Measurements from ENCODE around the gene UNC13D. TPM values are rescaled to one million over a fixed set of nuclear protein-coding genes. Genes with fewer than 3 reads are reported as not detected.
"Not testable (repeated sequence)": the region's sequence is repeated elsewhere in the genome, so short reads cannot be mapped to it uniquely, and the experiment has no call there.

UNC13D gene
- total RNA-seq, 1 experiment from 2014 or later = 12.7 TPM

- ChIA-PET CTCF (no interaction called here), POLR2A (interaction anchor here (0.6 kb wide), 1 partner anchor 9 kb away, joined by 4 read pairs; no protein-coding TSS in a partner anchor)
- no peak overlapping the region for H3K4me3 ChIP-seq (ENCODE audit: low read depth in 2 of 2, low read length in 2 of 2)
- DNase-seq (ENCODE audit: low read depth, low spot score) (no peak), ATAC-seq (no peak)
- no TSS peak for BruUV-seq (replicated peaks)
- H3K27ac ChIP-seq (ENCODE audit: low read length) = peak overlapping the region; percentile 67; the same call in 1 of the 2 replicates
- H3K9me3 ChIP-seq (ENCODE audit: control insufficient read depth, insufficient read depth, low read depth, low read length) = no peaks in the 10 kb centered on the region
- intact Hi-C loops (cut with micrococcal nuclease; ENCODE audit: unreplicated experiment) = no loop called here
- TF ChIP-seq TCF7L2 (IDR thresholded peaks at IDR 0.05; ENCODE audit: low read depth, low read length) (no peak), POLR2AphosphoS5 (IDR thresholded peaks at IDR 0.05; ENCODE audit: low read depth, low read length) (no peak), CTCF (IDR thresholded peaks at IDR 0.05) (no peak), SIN3A (IDR thresholded peaks at IDR 0.05; ENCODE audit: borderline replicate concordance, insufficient read depth, low read depth, low read length) (no peak), REST (IDR thresholded peaks at IDR 0.05; ENCODE audit: insufficient read depth in 1 of 2, low read depth in 2 of 2, low read length in 1 of 2) (no peak)
- H3K4me1 ChIP-seq (ENCODE audit: control insufficient read depth, insufficient read depth, low read length) = peaks cover 19% of the 10 kb centered on the region
- no peaks in the 10 kb centered on the region for H3K36me3 ChIP-seq (ENCODE audit: control insufficient read depth, insufficient read depth, low read length)
- in situ Hi-C loops (cut with HindIII; ENCODE audit: low pct_unique_long_range_greater_than_20kb, low sequenced_read_pairs) = no loop called here
- H3K27me3 ChIP-seq (ENCODE audit: control insufficient read depth, insufficient read depth, low read length) = no peaks in the 10 kb centered on the region
Observed at GRCh38 chr17:75869282-75870141, 25.3 kb upstream of the UNC13D start.

GRCh38 chr17:75868730-75869281 lies 24.6 kb upstream of the UNC13D start:
- POLR2A ChIA-PET; DNase-seq (ENCODE audit: low read depth, low spot score); H3K4me3 ChIP-seq (ENCODE audit: low read depth in 2 of 2, low read length in 2 of 2); H3K9me3 ChIP-seq (ENCODE audit: control insufficient read depth, insufficient read depth, low read depth, low read length); H3K36me3 ChIP-seq (ENCODE audit: control insufficient read depth, insufficient read depth, low read length); H3K27ac ChIP-seq (ENCODE audit: low read length); intact Hi-C loops (cut with micrococcal nuclease; ENCODE audit: unreplicated experiment); ATAC-seq; H3K27me3 ChIP-seq (ENCODE audit: control insufficient read depth, insufficient read depth, low read length); BruUV-seq (replicated peaks); in situ Hi-C loops (cut with HindIII; ENCODE audit: low pct_unique_long_range_greater_than_20kb, low sequenced_read_pairs); CTCF ChIA-PET: not testable (repeated sequence)
- H3K4me1 ChIP-seq (ENCODE audit: control insufficient read depth, insufficient read depth, low read length) = peaks cover 19% of the 10 kb centered on the region

GRCh38 chr17:75865404-75866188 lies 21.4 kb upstream of the UNC13D start:
- H3K4me1 ChIP-seq (ENCODE audit: control insufficient read depth, insufficient read depth, low read length); BruUV-seq (replicated peaks); H3K27me3 ChIP-seq (ENCODE audit: control insufficient read depth, insufficient read depth, low read length); H3K36me3 ChIP-seq (ENCODE audit: control insufficient read depth, insufficient read depth, low read length); H3K4me3 ChIP-seq (ENCODE audit: low read depth in 2 of 2, low read length in 2 of 2); ATAC-seq; DNase-seq (ENCODE audit: low read depth, low spot score); in situ Hi-C loops (cut with HindIII; ENCODE audit: low pct_unique_long_range_greater_than_20kb, low sequenced_read_pairs); intact Hi-C loops (cut with micrococcal nuclease; ENCODE audit: unreplicated experiment); H3K27ac ChIP-seq (ENCODE audit: low read length); H3K9me3 ChIP-seq (ENCODE audit: control insufficient read depth, insufficient read depth, low read depth, low read length): not testable (repeated sequence)
- ChIA-PET CTCF (interaction anchor here (0.6 kb wide), 1 partner anchor 15 kb away, joined by 3 read pairs; no protein-coding TSS in a partner anchor), POLR2A (interaction anchor here (0.7 kb wide), 1 partner anchor 792 kb away, joined by 7 read pairs; no protein-coding TSS in a partner anchor)

GRCh38 chr17:75864887-75865286 lies 20.7 kb upstream of the UNC13D start:
- in situ Hi-C loops (cut with HindIII; ENCODE audit: low pct_unique_long_range_greater_than_20kb, low sequenced_read_pairs); H3K27ac ChIP-seq (ENCODE audit: low read length); BruUV-seq (replicated peaks); H3K36me3 ChIP-seq (ENCODE audit: control insufficient read depth, insufficient read depth, low read length); H3K27me3 ChIP-seq (ENCODE audit: control insufficient read depth, insufficient read depth, low read length); H3K9me3 ChIP-seq (ENCODE audit: control insufficient read depth, insufficient read depth, low read depth, low read length); ATAC-seq; intact Hi-C loops (cut with micrococcal nuclease; ENCODE audit: unreplicated experiment); H3K4me3 ChIP-seq (ENCODE audit: low read depth in 2 of 2, low read length in 2 of 2); DNase-seq (ENCODE audit: low read depth, low spot score); H3K4me1 ChIP-seq (ENCODE audit: control insufficient read depth, insufficient read depth, low read length): not testable (repeated sequence)
- ChIA-PET CTCF (interaction anchor here (0.6 kb wide), 2 partner anchors 16 to 85 kb away, joined by 3 read pairs; a partner anchor contains a TSS), POLR2A (interaction anchor here (0.6 to 0.7 kb wide), 2 partner anchors 85 to 791 kb away, joined by 3 to 7 read pairs; a partner anchor contains a TSS)
